ENCODE data around the gene LGALS4.
A peak's percentile ranks its signal among the peaks of the same experiment; 100 is the strongest.
"Not testable (repeated sequence)": the region's sequence is repeated elsewhere in the genome, so short reads cannot be mapped to it uniquely, and the experiment has no call there.

Gene LGALS4

DNA sequence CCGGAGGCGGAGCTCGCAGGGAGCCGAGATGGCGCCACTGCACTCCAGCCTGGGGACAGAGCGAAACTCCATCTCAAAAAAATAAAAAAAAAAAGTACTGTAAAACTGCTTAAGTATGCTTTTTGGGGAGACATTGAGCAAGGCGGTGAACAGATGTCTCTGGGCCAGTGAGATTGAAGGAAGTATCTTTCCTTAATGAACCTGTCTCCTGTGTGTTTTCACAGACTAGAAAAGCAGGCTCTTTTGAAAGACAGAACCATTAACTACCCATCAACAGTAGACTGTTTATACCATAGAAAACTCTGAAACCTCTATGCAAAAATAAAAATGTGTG is 20.3 kb upstream of the LGALS4 start:
- no peak for TF ChIP-seq EZH2 (IDR thresholded peaks at IDR 0.05; ENCODE audit: borderline replicate concordance, low read depth, low read length, severe bottlenecking)
- TF ChIP-seq, protein P1, sequence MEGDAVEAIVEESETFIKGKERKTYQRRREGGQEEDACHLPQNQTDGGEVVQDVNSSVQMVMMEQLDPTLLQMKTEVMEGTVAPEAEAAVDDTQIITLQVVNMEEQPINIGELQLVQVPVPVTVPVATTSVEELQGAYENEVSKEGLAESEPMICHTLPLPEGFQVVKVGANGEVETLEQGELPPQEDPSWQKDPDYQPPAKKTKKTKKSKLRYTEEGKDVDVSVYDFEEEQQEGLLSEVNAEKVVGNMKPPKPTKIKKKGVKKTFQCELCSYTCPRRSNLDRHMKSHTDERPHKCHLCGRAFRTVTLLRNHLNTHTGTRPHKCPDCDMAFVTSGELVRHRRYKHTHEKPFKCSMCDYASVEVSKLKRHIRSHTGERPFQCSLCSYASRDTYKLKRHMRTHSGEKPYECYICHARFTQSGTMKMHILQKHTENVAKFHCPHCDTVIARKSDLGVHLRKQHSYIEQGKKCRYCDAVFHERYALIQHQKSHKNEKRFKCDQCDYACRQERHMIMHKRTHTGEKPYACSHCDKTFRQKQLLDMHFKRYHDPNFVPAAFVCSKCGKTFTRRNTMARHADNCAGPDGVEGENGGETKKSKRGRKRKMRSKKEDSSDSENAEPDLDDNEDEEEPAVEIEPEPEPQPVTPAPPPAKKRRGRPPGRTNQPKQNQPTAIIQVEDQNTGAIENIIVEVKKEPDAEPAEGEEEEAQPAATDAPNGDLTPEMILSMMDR (IDR thresholded peaks at IDR 0.05; ENCODE audit: borderline replicate concordance, extremely low read depth, low read length, poor library complexity, severe bottlenecking): no peak
- Histone ChIP-seq H3K36me3 (ENCODE audit: insufficient read depth, low read length) (peaks cover 40% of the 10 kb centered on the region), H3K27ac (ENCODE audit: low read length) (no peak overlapping the region), H3K4me1 (ENCODE audit: insufficient read depth, low read length) (peaks cover 21% of the 10 kb centered on the region), H3K4me2 (ENCODE audit: insufficient read depth, low read length) (no peak overlapping the region), H3K9ac (ENCODE audit: low read depth, low read length) (no peak overlapping the region), H3K27me3 (ENCODE audit: insufficient read depth, low read length, poor library complexity) (no peaks in the 10 kb centered on the region), H4K20me1 (ENCODE audit: insufficient read depth, low read length) (peaks cover 16% of the 10 kb centered on the region), H2AFZ (ENCODE audit: low read depth, low read length) (no peak overlapping the region), H3K79me2 (ENCODE audit: insufficient read depth, low read length) (peaks cover 18% of the 10 kb centered on the region), H3K4me3 (ENCODE audit: low read depth in 1 of 2, low read length in 2 of 2) (no peak overlapping the region), H3K9me3 (ENCODE audit: insufficient read depth, low read length, severe bottlenecking) (no peaks in the 10 kb centered on the region)
- DNase-seq: no peak
- ATAC-seq (ENCODE audit: insufficient read depth, low read depth): no peak

DNA sequence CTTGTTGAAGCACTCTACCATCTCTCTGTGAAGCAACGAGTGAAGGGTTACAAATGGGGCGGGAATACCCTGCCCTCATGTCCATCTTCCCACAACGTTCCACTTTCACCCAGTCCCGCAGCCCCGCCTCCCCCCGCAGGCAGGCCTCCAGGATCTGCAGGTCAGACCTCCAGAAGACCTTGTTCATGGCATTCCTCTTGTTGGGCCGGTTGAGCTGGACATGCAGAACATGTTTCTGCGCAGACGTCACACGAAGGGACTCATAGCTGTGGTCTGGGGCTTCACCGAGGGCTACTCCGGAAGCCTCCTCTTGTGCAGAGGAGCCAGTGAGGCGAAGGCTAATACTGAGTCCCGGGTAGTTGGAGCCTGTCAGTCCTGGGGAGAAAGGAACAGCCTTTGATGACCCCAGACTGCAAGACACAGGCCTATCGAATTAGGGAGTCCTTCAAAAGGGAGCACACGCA is 18.4 kb upstream of the LGALS4 start:
- peaks cover 32% of the 10 kb centered on the region for H3K36me3 ChIP-seq (ENCODE audit: insufficient read depth, low read length)
- peak overlapping the region; percentile 75 for H3K9ac ChIP-seq (ENCODE audit: low read depth, low read length)
- H3K27ac ChIP-seq (ENCODE audit: low read length): peak overlapping the region; percentile 93
- H3K27me3 ChIP-seq (ENCODE audit: insufficient read depth, low read length, poor library complexity): no peaks in the 10 kb centered on the region
- peaks cover 21% of the 10 kb centered on the region for H3K4me1 ChIP-seq (ENCODE audit: insufficient read depth, low read length)
- H4K20me1 ChIP-seq (ENCODE audit: insufficient read depth, low read length): no peaks in the 10 kb centered on the region
- DNase-seq: no peak
- H2AFZ ChIP-seq (ENCODE audit: low read depth, low read length): peak overlapping the region; percentile 96
- H3K4me2 ChIP-seq (ENCODE audit: insufficient read depth, low read length): peak overlapping the region; percentile 90
- peaks cover 18% of the 10 kb centered on the region for H3K79me2 ChIP-seq (ENCODE audit: insufficient read depth, low read length)
- TF ChIP-seq, protein P1 (IDR thresholded peaks at IDR 0.05; ENCODE audit: borderline replicate concordance, extremely low read depth, low read length, poor library complexity, severe bottlenecking): no peak
- no peak for TF ChIP-seq EZH2 (IDR thresholded peaks at IDR 0.05; ENCODE audit: borderline replicate concordance, low read depth, low read length, severe bottlenecking)
- peak; percentile 32 for ATAC-seq (ENCODE audit: insufficient read depth, low read depth)
- no peaks in the 10 kb centered on the region for H3K9me3 ChIP-seq (ENCODE audit: insufficient read depth, low read length, severe bottlenecking)
- peak overlapping the region; percentile 76 to 80 for H3K4me3 ChIP-seq (ENCODE audit: low read depth in 1 of 2, low read length in 2 of 2)

DNA sequence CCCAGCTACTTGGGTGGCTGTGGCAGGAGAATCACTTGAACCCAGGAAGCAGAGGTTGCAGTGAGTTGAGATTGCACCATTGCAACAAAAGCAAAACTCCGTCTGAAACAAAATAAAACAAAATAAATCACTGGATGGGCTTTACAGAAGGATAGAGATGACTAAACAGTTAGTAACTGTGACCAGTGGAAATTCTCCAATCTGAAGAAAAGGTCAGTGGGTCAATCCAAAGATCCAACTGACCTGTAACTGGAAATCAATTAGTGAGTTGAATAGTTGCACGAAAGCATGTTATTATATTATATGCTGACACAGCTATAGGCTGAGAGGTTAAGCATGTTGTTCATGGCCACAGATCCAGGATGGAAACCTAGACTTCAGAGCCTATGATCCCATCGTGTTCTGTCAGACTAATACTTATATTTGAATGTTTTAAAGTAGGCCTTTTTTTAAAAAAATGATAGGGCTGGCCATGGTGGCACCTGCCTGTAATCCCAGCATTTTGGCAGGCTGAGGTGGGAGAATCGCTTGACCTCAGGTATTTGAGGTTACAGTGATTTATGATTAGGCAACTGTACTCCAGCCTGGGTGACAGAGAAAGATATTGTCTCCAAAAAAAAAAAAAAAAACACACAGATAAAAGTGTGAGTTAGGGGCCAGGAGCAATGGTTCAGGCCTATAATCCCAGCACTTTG is 17.4 kb upstream of the LGALS4 start:
- Histone ChIP-seq H4K20me1 (ENCODE audit: insufficient read depth, low read length) (no peaks in the 10 kb centered on the region), H2AFZ (ENCODE audit: low read depth, low read length) (no peak overlapping the region), H3K4me1 (ENCODE audit: insufficient read depth, low read length) (peaks cover 21% of the 10 kb centered on the region), H3K27me3 (ENCODE audit: insufficient read depth, low read length, poor library complexity) (no peaks in the 10 kb centered on the region), H3K4me3 (ENCODE audit: low read depth in 1 of 2, low read length in 2 of 2) (peak overlapping the region in 1 of 2 experiments; percentile 76; a peak in 1 of 4 replicates), H3K9ac (ENCODE audit: low read depth, low read length) (peak overlapping the region; percentile 75), H3K9me3 (ENCODE audit: insufficient read depth, low read length, severe bottlenecking) (no peaks in the 10 kb centered on the region), H3K79me2 (ENCODE audit: insufficient read depth, low read length) (peaks cover 18% of the 10 kb centered on the region), H3K36me3 (ENCODE audit: insufficient read depth, low read length) (peaks cover 22% of the 10 kb centered on the region), H3K27ac (ENCODE audit: low read length) (no peak overlapping the region), H3K4me2 (ENCODE audit: insufficient read depth, low read length) (peak overlapping the region; percentile 90)
- TF ChIP-seq, protein P1 (IDR thresholded peaks at IDR 0.05; ENCODE audit: borderline replicate concordance, extremely low read depth, low read length, poor library complexity, severe bottlenecking): no peak
- TF ChIP-seq EZH2 (IDR thresholded peaks at IDR 0.05; ENCODE audit: borderline replicate concordance, low read depth, low read length, severe bottlenecking): no peak
- DNase-seq (no peak), ATAC-seq (ENCODE audit: insufficient read depth, low read depth) (no peak)

DNA sequence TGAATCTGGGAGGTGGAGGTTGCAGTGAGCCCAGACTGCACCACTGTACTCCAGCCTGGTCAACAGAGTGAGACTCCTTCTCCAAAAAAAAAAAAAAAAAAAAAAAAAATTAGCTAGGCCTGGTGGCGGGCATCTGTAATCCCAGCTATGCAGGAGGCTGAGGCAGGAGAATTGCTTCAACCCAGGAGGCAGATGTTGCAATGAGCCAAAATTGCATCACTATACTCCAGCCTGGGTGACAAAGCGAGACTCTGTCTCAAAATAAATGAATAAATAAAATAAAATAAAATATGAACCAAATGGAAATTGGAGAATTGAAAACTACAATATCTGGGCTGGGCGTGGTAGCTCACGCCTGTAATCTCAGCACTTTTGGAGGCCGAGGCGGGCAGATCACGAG is 16.5 kb upstream of the LGALS4 start:
- H3K27me3 ChIP-seq (ENCODE audit: insufficient read depth, low read length, poor library complexity): not testable (repeated sequence)

More for the DNA sequence above, 16.5 kb upstream of the LGALS4 start:
- H3K4me2 ChIP-seq (ENCODE audit: insufficient read depth, low read length); H3K27ac ChIP-seq (ENCODE audit: low read length); H2AFZ ChIP-seq (ENCODE audit: low read depth, low read length); ATAC-seq (ENCODE audit: insufficient read depth, low read depth); DNase-seq; H3K9me3 ChIP-seq (ENCODE audit: insufficient read depth, low read length, severe bottlenecking); H3K9ac ChIP-seq (ENCODE audit: low read depth, low read length); H3K4me3 ChIP-seq (ENCODE audit: low read depth in 1 of 2, low read length in 2 of 2); H4K20me1 ChIP-seq (ENCODE audit: insufficient read depth, low read length): not testable (repeated sequence)
- Histone ChIP-seq H3K79me2 (ENCODE audit: insufficient read depth, low read length) (peaks cover 18% of the 10 kb centered on the region), H3K36me3 (ENCODE audit: insufficient read depth, low read length) (peaks cover 22% of the 10 kb centered on the region), H3K4me1 (ENCODE audit: insufficient read depth, low read length) (peaks cover 21% of the 10 kb centered on the region)

Data from DND-41 (cell line).